ENCODE data around the gene OR13J1. TPM values are rescaled to one million over a fixed set of nuclear protein-coding genes. Genes with fewer than 3 reads are reported as not detected.

Gene OR13J1
- total and polyA plus RNA-seq, 4 donors: not detected

- no peak overlapping the region for H3K4me3 ChIP-seq
Observed at GRCh38 chr9:35869621-35870216, 482 bp downstream of the OR13J1 start.

DNA sequence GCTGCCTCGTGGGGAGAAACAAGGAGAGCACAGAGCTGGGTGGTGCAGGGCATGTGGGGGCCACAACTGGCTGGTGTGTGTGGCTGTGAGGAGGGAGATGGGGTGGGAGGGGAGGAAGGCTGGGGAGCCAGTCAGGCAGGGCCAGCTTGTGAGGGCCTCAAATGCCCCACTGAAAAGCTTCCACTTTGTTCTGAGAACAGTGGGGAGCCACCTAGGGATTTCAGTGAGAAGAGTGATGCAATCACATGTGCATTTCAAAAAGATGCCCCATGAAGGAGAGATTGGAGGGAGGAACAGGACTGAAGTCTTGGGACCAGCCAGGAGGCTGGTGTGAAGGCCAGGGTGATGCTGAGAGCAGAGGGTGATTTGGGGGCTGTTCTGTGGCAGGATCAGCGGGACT is 1.3 kb downstream of the OR13J1 start:
- H3K4me3 ChIP-seq: no peak overlapping the region
- no peak overlapping the region for H3K27ac ChIP-seq (ENCODE audit: low read depth in 1 of 2, low read length in 1 of 2)
- peaks cover 0 to 4% (median 0%) of the 10 kb centered on the region in 5 donors for H3K4me1 ChIP-seq (ENCODE audit: control insufficient read depth in 5 of 5, insufficient read depth in 5 of 5, low read length in 5 of 5)
- DNase-seq (no peak), ATAC-seq (ENCODE audit: insufficient read depth, low FRiP score) (no peak)
- no peak overlapping the region for H3K9ac ChIP-seq (ENCODE audit: insufficient read depth in 1 of 2, low read length in 2 of 2)
- H3K9me3 ChIP-seq (ENCODE audit: control insufficient read depth in 4 of 4, insufficient read depth in 3 of 4, low read length in 3 of 4): no peaks in the 10 kb centered on the region
- TF ChIP-seq, protein P1, sequence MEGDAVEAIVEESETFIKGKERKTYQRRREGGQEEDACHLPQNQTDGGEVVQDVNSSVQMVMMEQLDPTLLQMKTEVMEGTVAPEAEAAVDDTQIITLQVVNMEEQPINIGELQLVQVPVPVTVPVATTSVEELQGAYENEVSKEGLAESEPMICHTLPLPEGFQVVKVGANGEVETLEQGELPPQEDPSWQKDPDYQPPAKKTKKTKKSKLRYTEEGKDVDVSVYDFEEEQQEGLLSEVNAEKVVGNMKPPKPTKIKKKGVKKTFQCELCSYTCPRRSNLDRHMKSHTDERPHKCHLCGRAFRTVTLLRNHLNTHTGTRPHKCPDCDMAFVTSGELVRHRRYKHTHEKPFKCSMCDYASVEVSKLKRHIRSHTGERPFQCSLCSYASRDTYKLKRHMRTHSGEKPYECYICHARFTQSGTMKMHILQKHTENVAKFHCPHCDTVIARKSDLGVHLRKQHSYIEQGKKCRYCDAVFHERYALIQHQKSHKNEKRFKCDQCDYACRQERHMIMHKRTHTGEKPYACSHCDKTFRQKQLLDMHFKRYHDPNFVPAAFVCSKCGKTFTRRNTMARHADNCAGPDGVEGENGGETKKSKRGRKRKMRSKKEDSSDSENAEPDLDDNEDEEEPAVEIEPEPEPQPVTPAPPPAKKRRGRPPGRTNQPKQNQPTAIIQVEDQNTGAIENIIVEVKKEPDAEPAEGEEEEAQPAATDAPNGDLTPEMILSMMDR (IDR thresholded peaks at IDR 0.05; ENCODE audit: control extremely low read depth, extremely low read depth): no peak
- no peaks in the 10 kb centered on the region for H3K27me3 ChIP-seq (ENCODE audit: control insufficient read depth in 3 of 3, insufficient read depth in 3 of 3, low read length in 2 of 3)
- whole genome bisulfite sequencing, 2 donors: 80 to 88% methylated on average over 2 of the region's 2 CpGs
- no peaks in the 10 kb centered on the region for H3K36me3 ChIP-seq (ENCODE audit: control insufficient read depth in 4 of 4, insufficient read depth in 4 of 4, low read length in 4 of 4)

More at GRCh38 chr9:35869621-35870216, 482 bp downstream of the OR13J1 start:
- no peak for ATAC-seq (ENCODE audit: insufficient read depth, low FRiP score)
- Histone ChIP-seq H3K9me3 (ENCODE audit: control insufficient read depth in 4 of 4, insufficient read depth in 3 of 4, low read length in 3 of 4) (no peaks in the 10 kb centered on the region), H3K27ac (ENCODE audit: low read depth in 1 of 2, low read length in 1 of 2) (no peak overlapping the region), H3K36me3 (ENCODE audit: control insufficient read depth in 4 of 4, insufficient read depth in 4 of 4, low read length in 4 of 4) (no peaks in the 10 kb centered on the region), H3K27me3 (ENCODE audit: control insufficient read depth in 3 of 3, insufficient read depth in 3 of 3, low read length in 2 of 3) (no peaks in the 10 kb centered on the region), H3K4me1 (ENCODE audit: control insufficient read depth in 5 of 5, insufficient read depth in 5 of 5, low read length in 5 of 5) (peaks cover 0 to 4% (median 0%) of the 10 kb centered on the region in 5 donors), H3K9ac (ENCODE audit: insufficient read depth in 1 of 2, low read length in 2 of 2) (no peak overlapping the region)
- WGBS, 2 donors: 91 to 96% methylated on average over 19 of the region's 19 CpGs
- TF ChIP-seq, protein P1 (IDR thresholded peaks at IDR 0.05; ENCODE audit: control extremely low read depth, extremely low read depth): no peak
- DNase-seq: no peak

GRCh38 chr9:35867538-35867937 is 2.7 kb downstream of the OR13J1 start:
- TF ChIP-seq, protein P1 (IDR thresholded peaks at IDR 0.05; ENCODE audit: control extremely low read depth, extremely low read depth): no peak
- no peaks in the 10 kb centered on the region for H3K27me3 ChIP-seq (ENCODE audit: control insufficient read depth in 3 of 3, insufficient read depth in 3 of 3, low read length in 2 of 3)
- ATAC-seq (ENCODE audit: insufficient read depth, low FRiP score) (no peak), DNase-seq (no peak)
- peaks cover 0 to 4% (median 0%) of the 10 kb centered on the region in 5 donors for H3K4me1 ChIP-seq (ENCODE audit: control insufficient read depth in 5 of 5, insufficient read depth in 5 of 5, low read length in 5 of 5)
- no peak overlapping the region for H3K4me3 ChIP-seq
- H3K36me3 ChIP-seq (ENCODE audit: control insufficient read depth in 4 of 4, insufficient read depth in 4 of 4, low read length in 4 of 4): no peaks in the 10 kb centered on the region
- no peak overlapping the region for H3K9ac ChIP-seq (ENCODE audit: insufficient read depth in 1 of 2, low read length in 2 of 2)
- no peak overlapping the region for H3K27ac ChIP-seq (ENCODE audit: low read depth in 1 of 2, low read length in 1 of 2)
- no peaks in the 10 kb centered on the region for H3K9me3 ChIP-seq (ENCODE audit: control insufficient read depth in 4 of 4, insufficient read depth in 3 of 4, low read length in 3 of 4)
- WGBS, 2 donors: 88 to 95% methylated on average over 4 of the region's 4 CpGs

Measured in lung (tissue), 12 donors.